Hypothalamus (tissue), 51 donors: Measurements from ENCODE around the gene ZNF723.
"Not testable (repeated sequence)": the region's sequence is repeated elsewhere in the genome, so short reads cannot be mapped to it uniquely, and the experiment has no call there.

Experiments
- DNase-seq, 51 donors: peaks; one replicate each; lab custom pipeline; 2025; lab: John Stamatoyannopoulos, UW

ZNF723 gene

DNA sequence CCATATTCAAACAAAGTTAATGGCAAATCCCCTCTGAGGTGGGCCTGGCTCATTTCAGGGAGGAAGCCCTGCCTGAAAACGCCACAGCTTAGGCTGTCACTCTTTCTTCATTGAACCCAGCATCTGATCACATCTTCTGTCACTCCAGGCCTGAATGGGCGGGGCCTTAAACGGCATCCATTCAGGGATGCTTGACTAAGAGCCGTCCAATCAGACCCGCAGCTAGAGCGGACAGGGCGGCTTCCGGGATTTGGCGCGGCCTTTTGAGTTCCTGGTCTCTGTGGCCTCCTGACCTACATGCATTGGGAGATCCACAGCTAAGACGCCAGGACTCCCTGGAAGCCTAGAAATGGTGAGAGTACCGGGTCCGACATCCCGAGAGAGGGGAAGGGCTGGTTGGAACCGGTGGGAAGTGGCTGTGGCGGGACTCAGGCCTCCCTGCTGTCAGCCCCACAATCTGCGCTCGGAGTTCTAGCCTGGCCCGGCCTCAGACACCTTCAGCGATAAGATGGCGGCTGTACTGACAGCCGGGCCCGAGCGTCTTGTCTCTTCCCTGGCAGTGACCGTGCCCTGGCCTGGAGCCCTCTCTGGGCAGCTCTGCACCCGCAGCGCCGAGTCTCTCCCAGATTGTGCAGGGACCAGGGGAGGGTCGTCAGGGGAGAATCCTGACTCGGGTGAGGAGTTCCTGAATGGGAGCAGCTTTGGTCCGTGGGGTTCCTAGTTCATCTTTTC lies at the start of gene ZNF723:
Gene ZNF723 (plus strand): TSS at position 261 of the 732 bp plus-strand sequence. CDS start 89 bp downstream, at position 350.
- DNase-seq, result peak in 2 of 51 donors; percentile 0 to 1

DNA sequence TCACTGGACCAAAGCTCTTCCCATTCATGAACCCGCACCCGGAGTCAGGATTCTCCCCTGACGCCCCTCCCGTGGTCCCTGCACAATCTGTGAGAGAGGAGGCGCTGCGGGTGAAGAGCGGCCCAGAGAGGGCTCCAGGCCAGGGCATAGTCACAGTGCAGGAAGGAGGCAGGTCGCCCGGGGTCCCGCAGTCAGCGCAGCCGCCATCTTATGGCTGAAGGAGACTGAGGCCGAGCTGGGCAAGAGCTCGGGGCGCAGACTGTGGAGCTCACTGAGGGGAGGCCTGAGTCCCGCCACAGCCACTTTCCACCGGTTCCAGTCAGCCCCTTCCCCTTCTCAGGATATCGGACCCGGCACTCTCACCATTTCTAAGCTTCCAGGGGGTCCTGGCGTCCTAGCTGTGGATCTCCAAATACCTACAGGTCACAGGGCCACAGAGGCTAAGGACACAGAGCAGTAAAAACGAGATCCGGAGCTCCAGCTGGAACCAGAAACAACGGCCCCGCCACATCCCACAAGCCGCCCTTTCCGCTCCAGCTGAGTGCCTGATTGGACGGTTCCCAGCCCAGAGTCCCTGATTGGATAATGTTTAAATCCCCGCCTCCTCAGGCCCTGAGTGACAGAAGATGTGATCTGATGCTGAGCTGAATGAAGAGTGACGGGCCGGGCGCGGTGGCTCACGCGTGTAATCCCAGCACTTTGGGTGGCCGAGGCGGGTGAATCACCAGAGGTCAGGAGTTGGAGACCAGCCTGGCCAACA lies 48.3 kb upstream of the ZNF723 start, which contains the start of gene ZNF99:
Gene ZNF99 (minus strand): TSS at position 501 of the 760 bp plus-strand sequence. CDS start 135 bp downstream, at position 366.
- DNase-seq, result peak in 47 of 51 donors; percentile 0 to 76 (median 37)

- DNase-seq, result not testable (repeated sequence)
Observed at GRCh38 chr19:22792863-22793262, 39.2 kb upstream of the ZNF723 start.

DNA sequence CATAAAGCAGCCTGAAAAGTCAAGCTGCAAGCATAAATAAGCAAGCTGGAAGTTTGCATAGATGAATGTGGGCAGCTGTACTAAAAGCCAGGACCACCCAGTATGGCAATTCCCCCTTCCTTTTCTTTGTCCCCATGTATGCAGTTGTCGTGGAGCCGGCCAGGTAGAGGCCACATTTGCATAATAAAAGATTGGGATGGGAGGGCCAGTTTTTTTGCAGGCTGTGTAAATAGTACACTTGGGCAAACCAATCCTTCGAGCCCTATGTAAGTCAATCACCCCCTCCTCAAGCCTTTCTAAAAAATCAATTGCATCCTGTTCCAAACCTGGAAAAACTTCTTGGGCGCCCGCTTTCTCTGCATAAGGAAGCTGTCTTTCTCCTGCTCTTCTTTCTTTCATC lies 35.1 kb upstream of the ZNF723 start:
- no peak for DNase-seq

- no peak for DNase-seq
Observed at GRCh38 chr19:22806418-22806817, 25.7 kb upstream of the ZNF723 start.

- no peak for DNase-seq
Observed at GRCh38 chr19:22807061-22807835, 24.8 kb upstream of the ZNF723 start.

DNA sequence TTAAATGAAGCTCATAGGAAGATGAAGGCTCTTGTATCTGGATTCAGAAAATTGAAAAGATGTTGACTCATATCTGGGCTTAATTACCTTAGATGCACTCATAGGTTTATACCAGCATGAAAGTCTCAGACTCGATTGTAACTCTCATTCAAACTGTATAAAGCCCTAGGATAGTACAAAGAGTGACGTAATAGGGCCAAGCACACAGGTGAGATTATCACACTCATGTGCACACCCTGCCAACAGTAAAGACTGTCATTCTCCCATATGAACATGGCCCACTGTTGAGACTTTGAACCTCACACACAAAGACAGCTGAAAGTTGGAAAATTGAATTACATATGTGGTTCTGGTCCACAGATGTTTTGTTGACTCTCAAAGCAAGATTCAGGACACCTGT lies 18.0 kb upstream of the ZNF723 start:
- no peak for DNase-seq

DNA sequence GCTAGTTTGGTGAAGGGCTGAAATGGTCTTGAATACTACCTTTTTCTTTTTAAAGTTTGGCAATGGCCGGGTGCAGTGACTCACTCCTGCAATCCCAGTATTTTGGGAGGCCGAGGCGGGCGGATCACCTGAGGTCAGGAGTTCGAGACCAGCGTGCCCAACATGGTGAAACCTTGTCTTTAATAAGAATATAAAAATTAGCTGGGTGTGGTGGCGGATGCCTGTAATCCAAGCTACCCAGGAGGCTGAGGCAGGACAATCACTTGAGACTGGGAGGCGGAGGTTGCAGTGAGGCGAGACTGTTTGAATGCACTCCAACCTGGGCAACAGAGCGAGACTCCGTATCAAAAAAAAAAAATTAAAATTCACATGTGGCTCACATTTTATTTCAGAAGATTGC lies 880 bp upstream of the ZNF723 start:
- no peak for DNase-seq

DNA sequence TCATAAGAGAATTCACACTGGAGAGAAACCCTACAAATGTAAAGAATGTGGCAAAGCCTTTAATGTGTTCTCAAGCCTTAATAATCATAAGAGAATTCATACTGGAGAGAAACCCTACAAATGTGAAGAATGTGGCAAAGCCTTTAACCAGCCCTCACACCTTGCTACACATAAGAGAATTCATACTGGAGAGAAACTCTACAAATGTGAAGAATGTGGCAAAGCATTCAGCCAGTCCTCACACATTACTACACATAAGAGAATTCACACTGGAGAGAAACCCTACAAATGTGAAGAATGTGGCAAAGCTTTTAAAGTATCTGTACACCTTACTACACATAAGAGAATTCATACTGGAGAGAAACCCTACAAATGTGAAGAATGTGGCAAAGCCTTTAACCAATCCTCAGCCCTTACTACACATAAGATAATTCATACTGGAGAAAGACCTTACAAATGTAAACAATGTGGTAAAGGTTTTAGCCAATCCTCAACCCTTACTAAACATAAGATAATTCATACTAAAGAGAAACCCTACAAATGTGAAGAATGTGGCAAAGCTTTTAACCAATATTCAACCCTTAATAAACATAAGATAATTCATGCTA lies 25.7 kb downstream of the ZNF723 start:
- not testable (repeated sequence) for DNase-seq

DNA sequence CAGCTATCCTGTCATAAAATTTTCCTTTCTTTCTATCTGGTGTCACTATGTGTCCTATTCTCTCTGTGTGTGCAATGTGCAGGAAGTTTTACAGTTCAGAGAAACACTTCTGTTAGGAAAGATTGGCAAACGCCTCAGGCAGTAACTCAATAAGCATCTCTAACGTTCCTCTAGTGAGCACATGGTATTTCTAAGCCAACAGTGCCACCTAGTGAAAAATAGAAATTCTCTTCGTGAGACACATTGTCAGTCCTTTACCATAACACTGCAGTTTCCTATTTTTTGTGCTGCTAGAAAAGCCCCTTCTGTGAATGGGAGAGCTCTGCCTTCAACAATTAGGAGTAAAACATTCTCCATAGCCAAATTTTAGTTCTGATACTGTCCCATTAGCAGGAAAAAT lies 50.7 kb downstream of the ZNF723 start:
- peak in 3 of 51 donors; percentile 8 to 17 (median 11) for DNase-seq

GRCh38 chr19:22893855-22894270 lies 61.8 kb downstream of the ZNF723 start:
- DNase-seq, result no peak

DNA sequence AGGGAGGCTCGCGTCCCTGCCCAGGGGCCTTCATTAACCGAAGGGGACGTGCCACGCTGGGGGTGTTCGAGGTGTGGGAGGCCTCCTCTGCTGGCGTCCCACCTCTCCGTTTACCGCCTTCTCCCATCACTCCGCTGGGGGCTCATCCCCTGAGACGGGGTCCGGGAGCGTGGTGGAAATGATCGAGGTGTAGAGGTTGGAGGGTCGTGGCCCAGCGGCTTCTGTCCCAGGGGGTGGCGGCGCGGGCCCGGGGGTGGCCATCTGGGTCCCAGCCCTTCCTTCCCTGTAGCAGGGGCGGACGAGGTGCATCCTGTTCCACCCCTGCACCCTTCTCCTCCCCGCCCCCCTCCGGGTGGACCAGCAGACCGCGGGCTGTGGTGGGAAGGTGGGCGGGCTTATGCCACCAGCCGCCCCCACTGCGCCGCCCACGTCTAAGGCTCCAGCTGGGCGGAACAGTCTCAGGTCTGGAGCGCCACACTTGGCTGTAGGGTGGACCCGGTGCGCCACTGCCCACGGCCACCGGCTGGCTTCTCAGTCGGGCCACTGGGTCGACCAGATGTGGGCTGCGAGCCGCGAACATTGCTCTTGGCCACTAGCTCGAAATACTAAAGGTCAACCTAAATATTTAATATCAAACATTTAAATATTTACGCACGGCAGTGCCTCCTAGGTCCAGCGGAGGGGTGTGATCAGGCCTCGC lies 69.5 kb downstream of the ZNF723 start:
- DNase-seq, result no peak
